C4-2B (cell line): ENCODE data around the gene FHOD3.
"Not testable (repeated sequence)": the region's sequence is repeated elsewhere in the genome, so short reads cannot be mapped to it uniquely, and the experiment has no call there.

Source experiments
- ZFX ChIP-seq: fragments of 450-650 bp; IDR thresholded peaks from 2 replicates; pipeline ENCODE4 v1.6.1; 2017
- TF ChIP-seq, protein P1 (sequence below): fragments of 450-650 bp; conservative IDR thresholded peaks from 2 replicates; pipeline ENCODE4 v1.5.1; 2017; ENCODE audit warnings: mild to moderate bottlenecking

DNA sequence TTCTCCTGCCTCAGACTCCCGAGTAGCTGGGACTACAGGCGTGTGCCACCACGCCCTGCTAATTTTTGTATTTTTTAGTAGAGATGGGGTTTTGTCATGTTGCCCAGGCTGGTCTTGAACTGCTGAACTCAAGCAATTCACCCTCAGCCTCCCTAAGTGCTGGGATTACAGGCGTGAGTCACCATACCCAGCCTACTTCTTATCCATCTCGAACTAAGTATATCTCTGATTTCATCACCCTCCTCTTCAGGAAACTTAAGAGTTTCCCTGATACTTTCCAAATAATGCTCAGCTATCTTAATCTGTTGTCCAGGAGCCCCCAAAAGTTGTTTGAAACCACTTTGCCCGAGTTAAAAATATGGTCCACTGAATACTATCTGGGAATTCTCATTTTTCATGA lies 59.2 kb downstream of the FHOD3 start:
- TF ChIP-seq, protein P1, sequence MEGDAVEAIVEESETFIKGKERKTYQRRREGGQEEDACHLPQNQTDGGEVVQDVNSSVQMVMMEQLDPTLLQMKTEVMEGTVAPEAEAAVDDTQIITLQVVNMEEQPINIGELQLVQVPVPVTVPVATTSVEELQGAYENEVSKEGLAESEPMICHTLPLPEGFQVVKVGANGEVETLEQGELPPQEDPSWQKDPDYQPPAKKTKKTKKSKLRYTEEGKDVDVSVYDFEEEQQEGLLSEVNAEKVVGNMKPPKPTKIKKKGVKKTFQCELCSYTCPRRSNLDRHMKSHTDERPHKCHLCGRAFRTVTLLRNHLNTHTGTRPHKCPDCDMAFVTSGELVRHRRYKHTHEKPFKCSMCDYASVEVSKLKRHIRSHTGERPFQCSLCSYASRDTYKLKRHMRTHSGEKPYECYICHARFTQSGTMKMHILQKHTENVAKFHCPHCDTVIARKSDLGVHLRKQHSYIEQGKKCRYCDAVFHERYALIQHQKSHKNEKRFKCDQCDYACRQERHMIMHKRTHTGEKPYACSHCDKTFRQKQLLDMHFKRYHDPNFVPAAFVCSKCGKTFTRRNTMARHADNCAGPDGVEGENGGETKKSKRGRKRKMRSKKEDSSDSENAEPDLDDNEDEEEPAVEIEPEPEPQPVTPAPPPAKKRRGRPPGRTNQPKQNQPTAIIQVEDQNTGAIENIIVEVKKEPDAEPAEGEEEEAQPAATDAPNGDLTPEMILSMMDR, result not testable (repeated sequence)
- not testable (repeated sequence) for TF ChIP-seq ZFX
